ENCODE data around the gene SOCS3.

SOCS3 gene

GRCh38 chr17:78355701-78356100 lies 4.2 kb downstream of the SOCS3 start:
- Histone ChIP-seq H3K27ac (ENCODE audit: low read length) (no peak overlapping the region), H3K9ac (ENCODE audit: low read depth, low read length) (no peak overlapping the region)

DNA sequence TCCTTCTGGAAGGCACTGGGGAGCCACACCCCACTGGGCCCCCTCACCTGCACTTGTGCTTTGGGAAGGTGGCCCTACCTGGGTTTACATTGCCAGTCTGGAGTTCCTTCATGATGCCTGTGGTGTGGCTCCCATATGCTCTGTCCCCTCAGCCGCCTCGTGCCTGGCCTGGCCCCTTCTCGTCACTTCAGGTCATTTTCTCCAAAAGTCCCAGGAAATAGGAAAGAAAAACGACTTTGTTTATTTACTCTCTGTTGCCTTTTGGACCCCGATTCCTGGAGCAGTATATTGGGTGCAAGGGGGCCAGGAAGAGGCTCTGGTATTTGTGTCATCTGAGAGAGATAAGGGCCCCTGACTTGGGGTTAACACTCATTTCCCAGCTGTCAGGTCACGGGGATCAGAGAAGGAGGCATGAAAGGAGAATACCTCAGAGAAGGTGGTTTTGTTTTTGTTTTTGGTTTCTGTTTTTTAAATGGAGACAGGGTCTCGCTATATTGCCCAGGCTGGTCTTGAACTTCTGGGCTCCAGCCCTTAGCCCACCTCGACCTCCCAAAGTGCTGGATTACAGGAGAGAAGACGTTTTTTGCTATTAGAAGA lies 4.7 kb downstream of the SOCS3 start:
- Histone ChIP-seq H3K27me3 (ENCODE audit: insufficient read depth, low read length) (peaks cover 59% of the 10 kb centered on the region), H3K36me3 (ENCODE audit: insufficient read depth, low read depth, low read length) (peaks cover 20% of the 10 kb centered on the region), H3K9me3 (ENCODE audit: insufficient read depth, low read depth, low read length) (no peaks in the 10 kb centered on the region), H3K9ac (ENCODE audit: low read depth, low read length) (no peak overlapping the region), H3K4me1 (ENCODE audit: insufficient read depth, low read length) (peaks cover 39% of the 10 kb centered on the region), H3K27ac (ENCODE audit: low read length) (no peak overlapping the region), H3K4me3 (ENCODE audit: low read length) (no peak overlapping the region)

More at GRCh38 chr17:78355701-78356100, 4.2 kb downstream of the SOCS3 start:
- Histone ChIP-seq H3K4me1 (ENCODE audit: insufficient read depth, low read length) (peaks cover 39% of the 10 kb centered on the region), H3K4me3 (ENCODE audit: low read length) (no peak overlapping the region), H3K9me3 (ENCODE audit: insufficient read depth, low read depth, low read length) (no peaks in the 10 kb centered on the region), H3K27me3 (ENCODE audit: insufficient read depth, low read length) (peaks cover 59% of the 10 kb centered on the region), H3K36me3 (ENCODE audit: insufficient read depth, low read depth, low read length) (peaks cover 20% of the 10 kb centered on the region)

GRCh38 chr17:78353834-78354233 lies 6.0 kb downstream of the SOCS3 start:
- Histone ChIP-seq H3K9me3 (ENCODE audit: insufficient read depth, low read depth, low read length) (no peaks in the 10 kb centered on the region), H3K9ac (ENCODE audit: low read depth, low read length) (peak overlapping the region; percentile 31; the same call in 1 of the 2 replicates), H3K27ac (ENCODE audit: low read length) (peak overlapping the region; percentile 69), H3K4me1 (ENCODE audit: insufficient read depth, low read length) (peaks cover 39% of the 10 kb centered on the region), H3K27me3 (ENCODE audit: insufficient read depth, low read length) (peaks cover 51% of the 10 kb centered on the region), H3K36me3 (ENCODE audit: insufficient read depth, low read depth, low read length) (peaks cover 20% of the 10 kb centered on the region), H3K4me3 (ENCODE audit: low read length) (peak overlapping the region; percentile 56; the same call in 1 of the 2 replicates)

DNA sequence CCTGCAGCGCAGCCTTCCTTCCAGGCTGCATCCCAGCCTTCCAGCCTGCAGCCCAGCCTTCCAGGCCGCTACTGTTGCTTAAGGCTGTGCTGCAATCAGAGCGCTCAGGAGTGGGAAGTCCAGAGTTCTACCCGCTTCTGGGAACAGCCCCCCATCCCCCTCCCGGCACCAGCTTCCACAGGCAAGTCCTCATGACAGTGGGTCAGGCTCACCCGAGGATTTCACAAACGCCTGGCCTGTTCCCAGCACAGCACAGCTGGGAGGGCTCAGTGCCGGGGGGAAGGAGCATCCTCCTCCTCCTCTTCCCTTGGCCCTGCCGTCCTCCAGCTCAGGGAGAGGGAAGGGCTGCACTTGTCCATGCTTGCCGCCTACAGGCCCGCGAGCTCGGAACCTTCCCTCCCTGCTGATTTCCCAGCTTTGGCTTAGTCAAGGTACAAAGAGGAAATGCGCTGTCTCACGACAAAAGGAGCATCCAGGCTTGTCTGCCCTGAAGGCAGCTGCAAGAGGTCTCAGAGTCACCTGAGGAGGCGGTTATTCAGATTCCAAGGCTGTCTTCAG lies 8.3 kb downstream of the SOCS3 start:
- no peaks in the 10 kb centered on the region for H3K9me3 ChIP-seq (ENCODE audit: insufficient read depth, low read depth, low read length)
- H3K36me3 ChIP-seq (ENCODE audit: insufficient read depth, low read depth, low read length) = no peaks in the 10 kb centered on the region
- H3K27me3 ChIP-seq (ENCODE audit: insufficient read depth, low read length) = peaks cover 31% of the 10 kb centered on the region
- H3K27ac ChIP-seq (ENCODE audit: low read length) = peak overlapping the region; percentile 52
- H3K4me1 ChIP-seq (ENCODE audit: insufficient read depth, low read length) = peaks cover 26% of the 10 kb centered on the region
- H3K4me3 ChIP-seq (ENCODE audit: low read length) = peak overlapping the region; percentile 65; the same call in 1 of the 2 replicates
- H3K9ac ChIP-seq (ENCODE audit: low read depth, low read length) = peak overlapping the region; percentile 43; the same call in 1 of the 2 replicates

DNA sequence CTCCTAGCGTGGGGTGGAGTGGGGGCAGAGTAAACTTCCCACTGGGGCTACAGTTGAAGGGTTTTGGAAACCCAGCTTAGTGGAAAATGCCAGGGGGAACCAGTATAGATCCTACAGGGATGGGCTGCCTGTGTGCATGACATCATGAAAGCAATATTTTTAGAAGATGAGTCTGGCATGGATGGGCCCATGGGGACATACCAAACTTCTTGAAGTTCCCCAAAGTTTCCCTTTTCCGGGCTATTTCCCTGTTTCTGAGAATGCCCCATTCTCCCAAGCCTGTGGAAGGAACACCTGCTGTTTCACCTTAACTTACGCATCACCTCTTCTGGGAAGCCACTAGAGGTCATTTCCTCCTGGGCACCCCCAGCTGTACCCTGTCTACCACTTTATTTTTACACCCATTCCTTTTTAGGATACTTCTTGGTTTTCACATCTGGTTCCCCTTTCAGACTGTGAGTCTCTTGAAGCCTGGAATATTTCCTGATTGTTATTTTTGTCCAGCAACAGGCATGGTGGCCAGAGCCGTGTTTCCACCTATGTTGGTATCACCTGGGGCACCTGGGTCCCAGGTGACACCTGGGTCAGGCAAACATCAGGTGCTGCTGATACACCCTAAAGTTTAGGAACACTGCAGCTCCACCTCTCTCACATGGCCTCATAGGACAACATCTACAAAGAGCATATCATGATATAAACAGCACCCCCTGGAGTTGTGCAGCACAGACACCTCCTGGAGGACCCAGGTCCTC lies 9.8 kb downstream of the SOCS3 start:
- Histone ChIP-seq H3K4me3 (ENCODE audit: low read length) (no peak overlapping the region), H3K27ac (ENCODE audit: low read length) (no peak overlapping the region), H3K9ac (ENCODE audit: low read depth, low read length) (no peak overlapping the region), H3K36me3 (ENCODE audit: insufficient read depth, low read depth, low read length) (no peaks in the 10 kb centered on the region), H3K27me3 (ENCODE audit: insufficient read depth, low read length) (peaks cover 28% of the 10 kb centered on the region), H3K9me3 (ENCODE audit: insufficient read depth, low read depth, low read length) (no peaks in the 10 kb centered on the region), H3K4me1 (ENCODE audit: insufficient read depth, low read length) (peaks cover 19% of the 10 kb centered on the region)

- peaks cover 17% of the 10 kb centered on the region for H3K27me3 ChIP-seq (ENCODE audit: insufficient read depth, low read length)
- no peak overlapping the region for H3K9ac ChIP-seq (ENCODE audit: low read depth, low read length)
- H3K36me3 ChIP-seq (ENCODE audit: insufficient read depth, low read depth, low read length) = no peaks in the 10 kb centered on the region
- no peak overlapping the region for H3K27ac ChIP-seq (ENCODE audit: low read length)
- H3K4me1 ChIP-seq (ENCODE audit: insufficient read depth, low read length) = peaks cover 21% of the 10 kb centered on the region
- H3K4me3 ChIP-seq (ENCODE audit: low read length) = no peak overlapping the region
- no peaks in the 10 kb centered on the region for H3K9me3 ChIP-seq (ENCODE audit: insufficient read depth, low read depth, low read length)
Measured at GRCh38 chr17:78348055-78348770, 11.7 kb downstream of the SOCS3 start.

GRCh38 chr17:78347453-78347852 lies 12.4 kb downstream of the SOCS3 start:
- Histone ChIP-seq H3K4me3 (ENCODE audit: low read length) (no peak overlapping the region), H3K36me3 (ENCODE audit: insufficient read depth, low read depth, low read length) (no peaks in the 10 kb centered on the region), H3K4me1 (ENCODE audit: insufficient read depth, low read length) (peaks cover 27% of the 10 kb centered on the region), H3K27me3 (ENCODE audit: insufficient read depth, low read length) (peaks cover 24% of the 10 kb centered on the region), H3K27ac (ENCODE audit: low read length) (no peak overlapping the region), H3K9me3 (ENCODE audit: insufficient read depth, low read depth, low read length) (no peaks in the 10 kb centered on the region), H3K9ac (ENCODE audit: low read depth, low read length) (no peak overlapping the region)

DNA sequence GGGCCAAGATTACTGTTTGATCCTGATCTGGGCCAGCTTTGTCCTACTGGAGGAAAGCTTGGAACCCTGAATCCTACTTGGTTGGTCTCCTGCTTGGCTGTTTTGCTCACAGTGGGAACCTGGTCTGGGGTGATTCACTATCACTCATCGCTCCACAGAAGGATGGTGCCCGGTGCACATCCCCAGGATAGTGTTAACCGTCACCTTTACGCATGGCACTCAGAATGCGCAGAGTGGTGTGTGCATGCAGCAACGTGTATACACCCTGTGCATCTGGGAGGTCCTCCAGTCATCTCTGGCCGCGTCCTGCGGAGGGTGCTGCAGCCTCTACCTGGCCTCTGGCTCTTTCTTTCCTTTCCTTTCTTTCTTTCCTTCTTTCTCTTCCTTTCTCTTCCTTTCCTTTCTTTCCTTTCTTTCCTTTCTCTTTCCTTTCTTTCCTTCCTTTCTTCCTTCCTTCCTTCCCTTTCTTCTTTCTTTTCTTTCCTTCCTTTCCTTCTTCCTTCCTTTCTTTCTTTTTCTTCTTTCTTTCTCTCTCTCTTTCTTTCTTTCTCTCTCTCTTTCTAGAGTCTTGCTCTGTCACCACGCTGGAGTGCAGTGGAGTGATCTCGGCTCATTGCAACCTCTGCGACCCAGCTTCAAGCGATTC lies 13.1 kb downstream of the SOCS3 start:
- no peaks in the 10 kb centered on the region for H3K9me3 ChIP-seq (ENCODE audit: insufficient read depth, low read depth, low read length)
- H3K4me3 ChIP-seq (ENCODE audit: low read length) = no peak overlapping the region
- peaks cover 20% of the 10 kb centered on the region for H3K4me1 ChIP-seq (ENCODE audit: insufficient read depth, low read length)
- H3K27ac ChIP-seq (ENCODE audit: low read length) = no peak overlapping the region
- H3K36me3 ChIP-seq (ENCODE audit: insufficient read depth, low read depth, low read length) = no peaks in the 10 kb centered on the region
- peaks cover 25% of the 10 kb centered on the region for H3K27me3 ChIP-seq (ENCODE audit: insufficient read depth, low read length)
- H3K9ac ChIP-seq (ENCODE audit: low read depth, low read length) = no peak overlapping the region

DNA sequence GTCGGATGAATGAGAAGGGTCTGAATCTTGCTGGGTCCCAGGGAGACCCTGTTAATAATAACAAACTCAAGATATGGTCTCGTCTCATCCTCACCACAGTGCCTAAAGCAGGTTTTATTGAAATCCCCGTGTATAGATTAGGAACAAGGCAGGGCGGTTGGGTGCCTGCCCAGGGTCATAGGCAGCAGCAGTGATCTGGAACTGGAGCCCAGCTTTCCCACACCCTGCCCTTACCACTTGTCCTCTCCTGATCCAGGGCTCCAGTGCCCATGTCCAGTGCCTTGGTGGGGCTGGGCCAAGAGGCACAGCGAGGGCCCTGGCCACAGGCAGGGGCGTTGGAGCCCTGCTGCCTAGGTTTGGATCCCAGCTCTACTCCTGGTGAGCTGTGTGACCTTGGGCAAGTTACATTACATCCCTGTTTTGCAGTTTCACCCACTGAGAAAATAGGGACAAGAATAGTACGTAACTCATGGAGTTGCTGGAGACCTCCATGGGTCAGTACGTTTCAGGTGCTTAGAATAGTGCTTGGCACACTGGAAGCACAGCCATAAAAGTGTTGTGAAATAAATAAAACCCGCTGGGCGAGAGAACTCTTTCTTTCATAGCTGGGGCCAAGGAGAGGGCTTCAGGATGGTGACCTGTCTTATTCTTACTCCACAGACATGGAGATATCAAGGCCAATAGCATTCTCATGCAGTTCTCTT lies 13.9 kb downstream of the SOCS3 start:
- Histone ChIP-seq H3K9ac (ENCODE audit: low read depth, low read length) (no peak overlapping the region), H3K27me3 (ENCODE audit: insufficient read depth, low read length) (peaks cover 28% of the 10 kb centered on the region), H3K36me3 (ENCODE audit: insufficient read depth, low read depth, low read length) (no peaks in the 10 kb centered on the region), H3K27ac (ENCODE audit: low read length) (no peak overlapping the region), H3K4me1 (ENCODE audit: insufficient read depth, low read length) (peaks cover 14% of the 10 kb centered on the region), H3K9me3 (ENCODE audit: insufficient read depth, low read depth, low read length) (no peaks in the 10 kb centered on the region), H3K4me3 (ENCODE audit: low read length) (no peak overlapping the region)

DNA sequence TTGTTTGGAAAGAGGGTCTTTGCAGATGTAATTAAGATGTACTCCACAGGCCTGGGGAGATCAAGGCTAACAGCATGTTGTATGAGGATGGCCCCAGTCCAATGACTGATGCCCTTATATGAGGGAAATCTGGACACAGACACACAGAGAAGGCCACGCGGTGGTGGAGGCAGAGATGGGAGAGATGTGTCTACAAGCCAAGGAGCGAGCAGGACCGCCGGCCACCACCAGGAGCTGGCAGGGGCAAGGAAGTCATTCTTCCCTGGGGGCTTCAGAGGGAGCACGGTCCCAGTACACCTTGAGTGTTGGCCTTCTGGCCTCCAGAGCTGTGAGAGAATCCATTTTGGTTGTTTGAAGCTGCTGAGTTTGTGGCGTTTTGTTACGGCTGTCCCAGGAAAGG lies 14.7 kb downstream of the SOCS3 start:
- H3K9me3 ChIP-seq (ENCODE audit: insufficient read depth, low read depth, low read length) = no peaks in the 10 kb centered on the region
- peaks cover 14% of the 10 kb centered on the region for H3K4me1 ChIP-seq (ENCODE audit: insufficient read depth, low read length)
- H3K9ac ChIP-seq (ENCODE audit: low read depth, low read length) = no peak overlapping the region
- no peak overlapping the region for H3K27ac ChIP-seq (ENCODE audit: low read length)
- no peaks in the 10 kb centered on the region for H3K36me3 ChIP-seq (ENCODE audit: insufficient read depth, low read depth, low read length)
- H3K27me3 ChIP-seq (ENCODE audit: insufficient read depth, low read length) = peaks cover 35% of the 10 kb centered on the region
- H3K4me3 ChIP-seq (ENCODE audit: low read length) = no peak overlapping the region

DNA sequence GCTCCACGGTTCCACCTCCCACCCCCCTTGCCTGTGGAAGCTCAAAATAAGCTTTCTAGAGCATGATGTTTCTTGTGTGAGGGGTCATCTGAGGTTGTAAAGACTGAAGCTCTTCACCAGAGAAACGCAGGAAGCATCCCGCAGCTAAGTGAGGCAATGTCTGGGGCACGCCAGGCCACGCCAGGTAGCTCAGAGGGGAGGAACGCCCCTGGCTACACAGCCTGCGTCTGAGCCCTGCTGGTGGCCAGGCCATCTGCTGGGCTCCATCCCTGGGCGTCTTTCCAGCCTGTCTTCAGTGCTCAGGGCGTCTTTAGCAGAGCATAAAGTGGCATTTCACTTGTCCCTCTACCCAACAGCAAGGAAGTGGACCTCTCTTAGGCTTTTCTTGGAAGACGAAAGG lies 15.2 kb downstream of the SOCS3 start:
- Histone ChIP-seq H3K27me3 (ENCODE audit: insufficient read depth, low read length) (peaks cover 39% of the 10 kb centered on the region), H3K9ac (ENCODE audit: low read depth, low read length) (no peak overlapping the region), H3K4me3 (ENCODE audit: low read length) (no peak overlapping the region), H3K9me3 (ENCODE audit: insufficient read depth, low read depth, low read length) (no peaks in the 10 kb centered on the region), H3K27ac (ENCODE audit: low read length) (no peak overlapping the region), H3K36me3 (ENCODE audit: insufficient read depth, low read depth, low read length) (no peaks in the 10 kb centered on the region), H3K4me1 (ENCODE audit: insufficient read depth, low read length) (peaks cover 14% of the 10 kb centered on the region)

Data from iPS-20b (cell line).